GM18526 (cell line): ENCODE results near the gene IL17B.

Experiments
- POLR2A ChIP-seq: IDR thresholded peaks from 3 replicates; pipeline ENCODE4 v1.6.1; 2011; ENCODE audit not compliant: insufficient read length; ENCODE audit errors: extremely low read depth

Gene IL17B

GRCh38 chr5:149379177-149379761 is at the start of gene IL17B:
Gene IL17B, minus strand, starts transcription at chr5:149379292. Its CDS starts 67 bp downstream, at chr5:149379225.
- TF ChIP-seq POLR2A = no peak

DNA sequence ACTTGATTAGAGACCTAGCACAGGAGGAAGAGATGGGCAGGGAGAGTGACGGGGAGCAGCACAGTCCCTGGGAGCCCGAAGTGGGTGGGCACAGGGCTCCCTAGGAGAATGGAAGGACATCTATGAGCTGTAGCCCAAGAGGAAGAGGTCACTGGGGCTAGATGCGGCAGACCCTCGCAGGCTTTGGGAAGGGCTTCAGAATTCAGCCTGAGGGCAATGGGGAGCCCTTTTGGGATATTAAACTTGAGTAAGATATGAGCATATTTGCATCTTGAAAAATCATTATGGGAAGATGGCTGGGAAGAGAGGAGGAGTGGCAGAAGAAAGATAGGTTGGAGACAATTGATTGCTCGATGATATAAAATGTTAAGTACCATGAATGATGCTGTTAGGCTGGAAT is 48.9 kb upstream of the IL17B start:
- no peak for TF ChIP-seq POLR2A

- TF ChIP-seq POLR2A = no peak
These were observed 48.3 kb upstream of the IL17B start for GRCh38 chr5:149427374-149427773.

- TF ChIP-seq POLR2A = no peak
These were observed 47.8 kb upstream of the IL17B start for GRCh38 chr5:149426931-149427330.

DNA sequence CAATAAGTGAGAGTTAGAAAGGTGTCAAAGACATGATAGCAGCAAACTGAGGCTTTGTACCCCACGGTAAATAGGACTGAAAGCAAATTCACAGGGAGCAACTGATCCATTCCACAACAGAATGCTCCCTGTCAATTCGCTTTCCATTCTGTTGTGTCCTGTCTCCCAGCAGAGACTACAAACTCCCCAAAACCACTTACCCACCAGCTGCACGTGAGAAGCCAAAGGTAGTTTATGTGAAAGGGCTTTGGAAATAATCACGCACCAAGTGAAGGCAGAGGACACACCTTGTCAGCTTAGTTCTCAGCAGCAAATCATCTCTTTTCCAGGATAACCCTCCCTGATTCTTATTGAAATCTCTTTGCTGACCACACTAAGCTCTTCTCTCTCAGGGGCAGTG is 46.6 kb upstream of the IL17B start:
- TF ChIP-seq POLR2A = no peak

- no peak for TF ChIP-seq POLR2A
These were observed 45.6 kb upstream of the IL17B start for GRCh38 chr5:149424371-149425315.

DNA sequence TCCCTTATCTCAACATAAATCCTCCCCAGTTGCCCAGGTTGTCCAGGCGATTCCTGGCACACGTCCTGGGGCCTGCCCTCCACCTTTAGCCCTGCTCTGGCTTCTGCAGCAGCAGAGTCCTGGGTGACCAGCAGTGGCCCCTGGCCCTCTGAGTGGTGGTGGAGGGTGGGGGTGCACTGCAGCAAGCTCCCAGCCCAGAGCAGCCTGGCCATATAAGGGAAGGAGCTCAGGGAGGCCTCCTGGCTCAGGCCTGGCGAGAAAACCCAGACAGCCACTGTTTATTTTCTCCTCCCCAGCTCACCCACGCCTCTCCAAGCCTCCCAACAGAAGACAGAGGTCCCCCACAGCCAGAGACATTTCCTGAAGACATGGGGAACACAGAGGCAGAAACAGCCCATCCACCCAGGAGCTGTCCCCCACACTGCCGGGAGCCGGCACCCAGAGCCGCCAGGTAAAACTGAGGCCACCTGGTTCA is 44.7 kb upstream of the IL17B start:
- no peak for TF ChIP-seq POLR2A

DNA sequence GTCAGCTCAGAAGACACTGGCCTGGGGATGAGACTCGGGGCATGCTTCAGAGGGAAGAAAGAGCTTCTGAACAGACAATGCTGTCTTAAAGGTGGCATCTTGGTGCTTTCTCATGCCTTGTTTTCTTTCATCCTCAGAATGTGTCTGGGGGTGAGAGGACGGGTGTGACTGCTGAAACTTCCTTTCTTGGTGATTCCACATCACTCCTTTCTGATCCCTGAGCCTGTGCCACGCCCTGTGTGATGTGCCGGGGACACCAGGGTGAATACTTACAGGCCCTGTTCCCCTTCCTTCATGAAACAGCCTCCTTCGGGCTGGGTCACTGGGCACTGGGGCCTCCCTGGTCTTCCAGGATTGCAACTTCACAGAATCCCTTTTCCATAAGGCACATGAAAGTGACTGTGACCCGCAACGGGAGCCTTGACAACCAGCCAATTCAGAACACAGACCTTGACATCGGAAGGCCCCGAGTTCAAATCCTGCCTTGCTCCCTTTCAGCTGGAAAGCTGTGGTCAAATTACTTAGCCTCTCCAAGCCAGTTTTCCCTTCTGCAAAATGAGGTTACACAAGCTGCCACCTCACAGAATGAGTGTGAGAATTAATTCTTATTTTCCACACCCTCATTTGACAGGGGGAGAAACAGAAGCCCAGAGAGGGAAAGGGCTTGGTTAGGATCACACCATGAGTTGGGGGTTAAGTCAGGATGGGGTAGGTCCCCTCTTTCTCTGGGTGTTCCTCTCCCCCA is 44.1 kb upstream of the IL17B start:
- no peak for TF ChIP-seq POLR2A

- TF ChIP-seq POLR2A = no peak
These were observed 43.4 kb upstream of the IL17B start for GRCh38 chr5:149422366-149423048.

DNA sequence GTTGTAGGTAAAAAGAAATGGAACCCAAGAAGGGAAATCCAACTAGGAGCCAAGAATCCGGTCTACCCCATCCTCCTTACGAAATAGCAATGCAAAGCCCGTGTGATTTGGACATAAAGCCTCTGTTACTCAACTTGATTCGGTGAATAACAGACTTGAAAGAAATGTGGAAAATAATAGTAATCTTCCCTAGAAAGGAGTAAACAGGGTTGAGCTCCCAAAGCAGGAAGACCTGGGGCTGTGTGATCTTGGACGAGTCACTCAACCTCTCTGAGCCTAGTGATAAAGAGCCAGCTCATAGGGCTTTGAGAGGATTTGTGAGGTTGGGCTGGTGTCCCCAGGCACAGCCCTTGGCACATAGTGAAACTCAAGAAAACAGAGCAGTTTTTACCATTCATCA is 42.7 kb upstream of the IL17B start:
- no peak for TF ChIP-seq POLR2A

DNA sequence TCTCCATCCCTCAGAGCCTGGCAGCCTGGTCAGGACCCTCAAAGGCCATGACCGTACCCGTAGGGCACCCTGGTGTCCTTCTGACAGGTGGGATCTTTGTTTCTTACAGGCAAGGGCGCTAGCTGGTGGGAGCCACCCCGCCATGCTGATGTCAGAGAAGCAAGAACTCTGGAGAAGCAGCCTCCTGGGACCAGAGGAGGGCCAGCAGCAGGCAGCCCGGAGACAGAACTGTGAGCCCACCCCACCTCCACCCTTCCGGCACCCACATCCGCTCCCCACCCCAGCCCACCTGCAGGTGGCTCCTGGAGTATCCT is 42.2 kb upstream of the IL17B start:
- TF ChIP-seq POLR2A = no peak

DNA sequence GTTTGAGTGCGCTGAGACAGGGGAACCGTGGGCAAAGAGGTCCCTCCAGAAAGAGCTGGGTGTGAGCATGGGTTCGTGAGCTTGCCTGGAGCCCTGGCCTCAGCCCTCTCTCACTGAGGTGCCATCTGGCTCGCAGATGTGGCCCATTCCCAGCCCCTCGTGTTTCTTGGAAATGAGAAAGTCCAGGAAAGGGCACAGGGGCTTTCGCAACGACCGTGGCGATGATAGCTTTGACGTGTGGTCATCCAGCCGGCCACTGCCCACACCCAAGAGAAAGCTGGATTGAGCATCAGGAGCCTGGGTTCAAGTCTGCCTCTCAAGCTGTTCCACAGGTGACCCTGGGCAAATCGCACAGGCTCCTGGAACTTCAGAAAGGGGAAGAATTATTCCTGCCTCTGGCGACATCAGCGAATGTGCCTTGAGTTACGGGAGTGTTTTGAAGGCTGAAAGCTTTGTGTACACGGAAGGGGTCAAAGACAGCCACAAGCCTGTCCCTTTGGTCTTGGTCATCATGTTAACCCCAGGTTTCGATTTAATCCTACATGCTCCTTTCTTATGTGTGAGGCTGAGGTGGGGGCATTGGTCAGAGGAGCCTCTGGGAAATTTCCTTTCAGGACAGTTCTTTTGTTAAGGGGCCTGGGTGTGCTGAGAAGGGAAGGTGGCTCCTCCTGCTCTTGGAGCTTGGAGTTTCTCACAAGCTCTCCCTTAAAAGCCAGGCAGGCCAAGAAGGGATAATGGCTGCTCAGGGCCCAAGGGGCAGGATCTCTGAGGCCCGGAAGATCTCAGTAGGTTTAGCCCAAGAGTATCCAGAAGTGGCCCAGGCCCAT is 41.7 kb upstream of the IL17B start:
- TF ChIP-seq POLR2A = no peak

DNA sequence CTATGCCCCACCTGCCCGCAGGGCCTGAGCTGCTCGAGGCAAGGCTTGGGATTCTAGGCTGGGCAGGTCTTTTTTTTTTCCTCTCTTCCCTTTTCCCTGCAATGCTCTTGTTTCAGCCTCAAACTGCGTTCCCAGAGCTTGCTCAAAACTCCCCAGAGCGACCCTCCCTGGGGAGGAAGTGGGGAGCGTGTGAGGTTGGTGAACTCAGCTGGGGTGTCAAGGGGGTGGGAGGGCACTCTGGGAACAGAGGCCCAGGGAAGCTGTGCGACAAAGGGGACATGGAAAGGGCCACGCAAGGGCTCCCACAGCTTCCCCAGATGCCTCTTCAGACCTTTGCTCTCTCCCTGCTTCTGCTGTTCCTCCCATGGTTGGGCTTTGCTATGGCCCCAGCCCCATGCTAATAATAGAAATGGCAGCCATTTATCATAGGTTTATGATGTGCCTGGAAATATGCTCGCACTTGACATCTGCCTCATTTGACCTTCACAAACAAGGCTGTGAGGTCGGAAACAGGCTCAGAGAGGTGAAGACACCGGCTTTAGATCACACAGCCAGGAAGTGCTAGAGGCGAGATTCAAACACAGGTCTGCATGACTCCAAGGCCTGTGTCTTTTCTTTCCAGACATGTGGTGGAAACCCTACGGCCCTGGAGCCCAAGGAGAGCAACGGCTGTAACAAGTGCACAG is 40.9 kb upstream of the IL17B start:
- TF ChIP-seq POLR2A = no peak

DNA sequence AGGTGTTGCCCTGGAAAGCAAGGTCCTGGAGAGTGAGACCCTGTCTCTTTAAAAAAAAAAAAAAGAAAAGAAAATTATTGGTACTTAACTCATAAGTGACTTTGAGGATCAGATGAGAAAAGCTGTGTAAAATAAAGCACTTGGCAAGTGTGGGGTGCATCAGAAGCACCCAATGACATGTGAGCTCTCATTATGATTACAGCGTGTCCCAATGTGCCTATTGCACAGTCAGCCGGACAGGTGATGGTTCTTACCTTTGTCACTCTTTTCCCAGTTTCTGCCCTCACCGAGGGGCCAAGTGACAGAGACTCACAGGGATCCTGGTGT is 40.4 kb upstream of the IL17B start:
- TF ChIP-seq POLR2A = no peak
